Ascending aorta (tissue), 2 donors: Measurements from ENCODE around the gene RHOH. TPM values are rescaled to one million over a fixed set of nuclear protein-coding genes. Genes with fewer than 3 reads are reported as not detected.

Experiments used
- DNase-seq, 2 donors: peaks; one replicate each; pipeline ENCODE4 v3.0.0-alpha.2; 2019; ENCODE audit warnings: low spot score in 2 of 2
- H3K27ac ChIP-seq, 2 donors: fragments of 200-600 bp; sonication (generic); one replicate each; pipeline ENCODE4 v1.5.1; 2016 to 2017; ENCODE audit warnings: mild to moderate bottlenecking in 1 of 2
- H3K27me3 ChIP-seq: fragments of 200-600 bp; sonication (generic); one replicate; pipeline ENCODE4 v1.5.1; 2017
- H3K36me3 ChIP-seq, 2 donors: fragments of 200-600 bp; sonication (generic); one replicate each; pipeline ENCODE4 v1.5.1; 2016
- H3K4me1 ChIP-seq, 2 donors: fragments of 200-600 bp; sonication (generic); one replicate each; pipeline ENCODE4 v1.5.1; 2016 to 2017; ENCODE audit warnings: mild to moderate bottlenecking in 1 of 2
- H3K4me3 ChIP-seq, 2 donors: fragments of 200-600 bp; sonication (generic); one replicate each; pipeline ENCODE4 v1.5.1; 2016 to 2017; ENCODE audit warnings: mild to moderate bottlenecking in 1 of 2
- H3K9me3 ChIP-seq, 2 donors: fragments of 200-600 bp; sonication (generic); one replicate each; pipeline ENCODE4 v1.5.1; 2016
- CTCF ChIP-seq, 3 experiments: fragments of 200-600 bp in 2 of 3; fragments of 450-650 bp in 1 of 3; sonication (generic) in 2 of 3; IDR thresholded peaks; one replicate each; pipeline ENCODE4 v1.5.1; 2016 to 2019; ENCODE audit warnings: antibody characterized with exemption in 3 of 3, mild to moderate bottlenecking in 1 of 3, moderate library complexity in 1 of 3
- intact Hi-C: fragments of 100-400 bp; cut with DNase I; formaldehyde crosslinking; loops from one replicate; pipeline ENCODE4 v1.15.1; 2023
- total RNA-seq: library from RNA; depleted of rRNA; stranded (reverse); fragments of >200 nt; gene quantifications from one replicate; pipeline ENCODE4 v1.1.0, GENCODE V29; 2016

RHOH gene
- total RNA-seq, 1 donor from 2014 or later, result not detected

- Histone ChIP-seq H3K9me3 (no peaks in the 10 kb centered on the region), H3K4me1 (no peaks in the 10 kb centered on the region), H3K36me3 (no peaks in the 10 kb centered on the region), H3K4me3 (no peak overlapping the region), H3K27me3 (no peaks in the 10 kb centered on the region), H3K27ac (no peak overlapping the region)
- intact Hi-C loops, result no loop called here
- no peak for TF ChIP-seq CTCF (IDR thresholded peaks at IDR 0.05)
- no peak for DNase-seq
Observed at GRCh38 chr4:40176602-40177001, 20.2 kb upstream of the RHOH start.

GRCh38 chr4:40177591-40177990 lies 19.2 kb upstream of the RHOH start:
- Histone ChIP-seq H3K27ac (no peak overlapping the region), H3K36me3 (no peaks in the 10 kb centered on the region), H3K4me3 (no peak overlapping the region), H3K9me3 (no peaks in the 10 kb centered on the region), H3K27me3 (no peaks in the 10 kb centered on the region), H3K4me1 (no peaks in the 10 kb centered on the region)
- DNase-seq, result no peak
- intact Hi-C loops, result no loop called here
- TF ChIP-seq CTCF (IDR thresholded peaks at IDR 0.05), result no peak

- H3K4me3 ChIP-seq, result no peak overlapping the region
- H3K9me3 ChIP-seq, result no peaks in the 10 kb centered on the region
- no peaks in the 10 kb centered on the region for H3K36me3 ChIP-seq
- intact Hi-C loops, result no loop called here
- H3K4me1 ChIP-seq, result no peaks in the 10 kb centered on the region
- H3K27ac ChIP-seq, result no peak overlapping the region
- DNase-seq, result no peak
- TF ChIP-seq CTCF (IDR thresholded peaks at IDR 0.05), result no peak
- no peaks in the 10 kb centered on the region for H3K27me3 ChIP-seq
Observed at GRCh38 chr4:40178672-40179071, 18.2 kb upstream of the RHOH start.

GRCh38 chr4:40179360-40179759 lies 17.5 kb upstream of the RHOH start:
- H3K4me3 ChIP-seq, result no peak overlapping the region
- H3K9me3 ChIP-seq, result no peaks in the 10 kb centered on the region
- H3K4me1 ChIP-seq, result no peaks in the 10 kb centered on the region
- no peak for DNase-seq
- H3K27me3 ChIP-seq, result no peaks in the 10 kb centered on the region
- no peaks in the 10 kb centered on the region for H3K36me3 ChIP-seq
- TF ChIP-seq CTCF (IDR thresholded peaks at IDR 0.05), result no peak
- H3K27ac ChIP-seq, result no peak overlapping the region
- intact Hi-C loops, result no loop called here

- H3K4me3 ChIP-seq, result no peak overlapping the region
- H3K4me1 ChIP-seq, result no peaks in the 10 kb centered on the region
- no peak overlapping the region for H3K27ac ChIP-seq
- H3K9me3 ChIP-seq, result no peaks in the 10 kb centered on the region
- no peak for DNase-seq
- H3K36me3 ChIP-seq, result no peaks in the 10 kb centered on the region
- no peak for TF ChIP-seq CTCF (IDR thresholded peaks at IDR 0.05)
- intact Hi-C loops, result no loop called here
- no peaks in the 10 kb centered on the region for H3K27me3 ChIP-seq
Observed at GRCh38 chr4:40180356-40180755, 16.5 kb upstream of the RHOH start.

GRCh38 chr4:40182001-40182400 lies 14.8 kb upstream of the RHOH start:
- no peak for DNase-seq
- Histone ChIP-seq H3K4me3 (no peak overlapping the region), H3K27me3 (no peaks in the 10 kb centered on the region), H3K27ac (no peak overlapping the region), H3K9me3 (no peaks in the 10 kb centered on the region), H3K36me3 (no peaks in the 10 kb centered on the region), H3K4me1 (no peaks in the 10 kb centered on the region)
- intact Hi-C loops, result no loop called here
- no peak for TF ChIP-seq CTCF (IDR thresholded peaks at IDR 0.05)
